ENCODE results near the gene NOTO. TPM values are rescaled to one million over a fixed set of nuclear protein-coding genes. Genes with fewer than 3 reads are reported as not detected.
A peak's percentile ranks its signal among the peaks of the same experiment; 100 is the strongest.

The NOTO gene
- total RNA-seq, 1 donor from 2014 or later = not detected

GRCh38 chr2:73235315-73236028, 33.1 kb downstream of the NOTO start:
- no peaks in the 10 kb centered on the region for H3K27me3 ChIP-seq (ENCODE audit: low read depth)
- H3K4me1 ChIP-seq = peaks cover 81% of the 10 kb centered on the region
- H3K36me3 ChIP-seq = peaks cover 18% of the 10 kb centered on the region
- TF ChIP-seq CTCF (IDR thresholded peaks at IDR 0.05; ENCODE audit: borderline replicate concordance) = no peak
- H3K4me3 ChIP-seq = peak overlapping the region; percentile 91
- H3K27ac ChIP-seq (replicated peaks) = peak overlapping the region; percentile 97
- no peak for DNase-seq
- intact Hi-C loops (cut with micrococcal nuclease) = no loop called here
- no peaks in the 10 kb centered on the region for H3K9me3 ChIP-seq (replicated peaks)

GRCh38 chr2:73237168-73237567, 34.8 kb downstream of the NOTO start:
- H3K27me3 ChIP-seq (ENCODE audit: low read depth) = no peaks in the 10 kb centered on the region
- H3K9me3 ChIP-seq (replicated peaks) = no peaks in the 10 kb centered on the region
- TF ChIP-seq CTCF (IDR thresholded peaks at IDR 0.05; ENCODE audit: borderline replicate concordance) = no peak
- intact Hi-C loops (cut with micrococcal nuclease) = no loop called here
- no peak overlapping the region for H3K4me3 ChIP-seq
- peaks cover 34% of the 10 kb centered on the region for H3K36me3 ChIP-seq
- H3K27ac ChIP-seq (replicated peaks) = no peak overlapping the region
- no peak for DNase-seq
- peaks cover 76% of the 10 kb centered on the region for H3K4me1 ChIP-seq

- Histone ChIP-seq H3K36me3 (peaks cover 43% of the 10 kb centered on the region), H3K27ac (replicated peaks) (no peak overlapping the region), H3K4me3 (no peak overlapping the region), H3K4me1 (peaks cover 68% of the 10 kb centered on the region), H3K9me3 (replicated peaks) (no peaks in the 10 kb centered on the region), H3K27me3 (ENCODE audit: low read depth) (no peaks in the 10 kb centered on the region)
- TF ChIP-seq CTCF (IDR thresholded peaks at IDR 0.05; ENCODE audit: borderline replicate concordance) = no peak
- no peak for DNase-seq
- intact Hi-C loops (cut with micrococcal nuclease) = no loop called here
Measured at GRCh38 chr2:73238149-73238548, 35.8 kb downstream of the NOTO start.

GRCh38 chr2:73238976-73239375, 36.6 kb downstream of the NOTO start:
- peaks cover 69% of the 10 kb centered on the region for H3K4me1 ChIP-seq
- no peak for TF ChIP-seq CTCF (IDR thresholded peaks at IDR 0.05; ENCODE audit: borderline replicate concordance)
- no peaks in the 10 kb centered on the region for H3K27me3 ChIP-seq (ENCODE audit: low read depth)
- no peak overlapping the region for H3K27ac ChIP-seq (replicated peaks)
- H3K4me3 ChIP-seq = no peak overlapping the region
- H3K36me3 ChIP-seq = peaks cover 51% of the 10 kb centered on the region
- intact Hi-C loops (cut with micrococcal nuclease) = no loop called here
- no peaks in the 10 kb centered on the region for H3K9me3 ChIP-seq (replicated peaks)
- no peak for DNase-seq

GRCh38 chr2:73239776-73240175, 37.4 kb downstream of the NOTO start:
- TF ChIP-seq CTCF (IDR thresholded peaks at IDR 0.05; ENCODE audit: borderline replicate concordance) = no peak
- H3K4me3 ChIP-seq = no peak overlapping the region
- H3K36me3 ChIP-seq = peaks cover 59% of the 10 kb centered on the region
- DNase-seq = no peak
- intact Hi-C loops (cut with micrococcal nuclease) = no loop called here
- H3K9me3 ChIP-seq (replicated peaks) = no peaks in the 10 kb centered on the region
- no peaks in the 10 kb centered on the region for H3K27me3 ChIP-seq (ENCODE audit: low read depth)
- H3K27ac ChIP-seq (replicated peaks) = no peak overlapping the region
- peaks cover 69% of the 10 kb centered on the region for H3K4me1 ChIP-seq
